D341Med (cell line): ENCODE data around the gene RABAC1.
A peak's percentile ranks its signal among the peaks of the same experiment; 100 is the strongest.

ENCODE experiments used
- DNase-seq: peaks from one replicate; pipeline ENCODE4 v3.0.0; 2012; ENCODE audit warnings: low spot score

Gene RABAC1

GRCh38 chr19:41959056-41960053 is at the start of gene RABAC1:
Gene RABAC1, minus strand, starts transcription at chr19:41959321. Its CDS starts 29 bp downstream, at chr19:41959292.
- DNase-seq = peak; percentile 96

- DNase-seq = no peak
Measured at GRCh38 chr19:42006569-42006968, 47.4 kb upstream of the RABAC1 start.

- no peak for DNase-seq
Measured at GRCh38 chr19:42005504-42005903, 46.4 kb upstream of the RABAC1 start.

GRCh38 chr19:42003506-42004294 is 44.6 kb upstream of the RABAC1 start:
- no peak for DNase-seq

GRCh38 chr19:41999878-42000208 is 40.7 kb upstream of the RABAC1 start:
- no peak for DNase-seq

GRCh38 chr19:41999071-41999877 is 40.2 kb upstream of the RABAC1 start:
- DNase-seq = no peak

- DNase-seq = peak; percentile 91
Measured at GRCh38 chr19:41998246-41999020, 39.3 kb upstream of the RABAC1 start.

- DNase-seq = peak; percentile 69
Measured at GRCh38 chr19:41997851-41998229, 38.7 kb upstream of the RABAC1 start.

GRCh38 chr19:41997121-41997850 is 38.2 kb upstream of the RABAC1 start:
- no peak for DNase-seq

- DNase-seq = peak; percentile 60
Measured at GRCh38 chr19:41995959-41996797, 37.1 kb upstream of the RABAC1 start.

GRCh38 chr19:41994994-41995958 is 36.2 kb upstream of the RABAC1 start:
- DNase-seq = no peak

- peak; percentile 66 for DNase-seq
Measured at GRCh38 chr19:41994521-41994971, 35.4 kb upstream of the RABAC1 start.

- DNase-seq = peak; percentile 98
Measured at GRCh38 chr19:41993612-41994483, 34.7 kb upstream of the RABAC1 start, which contains the start of gene ATP1A3. Gene ATP1A3, minus strand, starts transcription at chr19:41994230. Its CDS starts 154 bp downstream, at chr19:41994076.

- peak; percentile 63 for DNase-seq
Measured at GRCh38 chr19:41991925-41992569, 32.9 kb upstream of the RABAC1 start.

GRCh38 chr19:41991025-41991424 is 31.9 kb upstream of the RABAC1 start:
- peak; percentile 77 for DNase-seq

GRCh38 chr19:41990615-41991014 is 31.5 kb upstream of the RABAC1 start:
- no peak for DNase-seq

GRCh38 chr19:41990028-41990427 is 30.9 kb upstream of the RABAC1 start:
- DNase-seq = no peak
